GM10847 (cell line): Measurements from ENCODE around the gene CCDC15.

Source experiments
- POLR2A ChIP-seq: IDR thresholded peaks from 2 replicates; pipeline ENCODE4 v1.6.1; 2011; ENCODE audit not compliant: insufficient read length; ENCODE audit errors: extremely low read depth

The CCDC15 gene

DNA sequence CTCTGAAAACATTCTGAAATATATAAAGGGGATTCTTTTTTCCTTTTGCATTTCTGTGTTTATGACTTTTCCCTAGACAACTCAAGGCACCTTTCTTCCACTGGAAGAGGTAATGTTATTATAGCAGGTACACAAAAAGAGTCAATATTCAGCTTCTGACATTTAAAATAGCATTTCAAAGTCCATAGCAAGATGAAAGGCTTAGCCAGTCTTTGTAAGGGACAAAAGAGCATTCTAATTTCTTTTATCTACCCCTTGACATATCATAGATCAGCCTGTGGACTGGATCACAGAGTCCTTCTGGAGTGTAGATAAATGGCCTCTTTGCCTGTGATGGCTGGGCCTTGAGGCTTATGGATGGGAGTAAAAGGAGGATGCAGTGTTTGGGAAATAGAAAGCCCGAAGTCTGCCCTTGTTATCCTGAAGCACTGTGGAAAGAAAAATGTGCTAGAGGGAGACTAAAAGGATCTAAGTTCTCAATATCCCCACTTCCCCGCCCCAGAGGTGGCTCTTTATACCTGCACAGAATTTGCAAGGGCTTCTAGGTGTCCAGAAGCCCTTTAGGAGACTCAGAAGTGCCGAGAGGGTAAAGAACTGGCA is 16.6 kb upstream of the CCDC15 start:
- no peak for TF ChIP-seq POLR2A

DNA sequence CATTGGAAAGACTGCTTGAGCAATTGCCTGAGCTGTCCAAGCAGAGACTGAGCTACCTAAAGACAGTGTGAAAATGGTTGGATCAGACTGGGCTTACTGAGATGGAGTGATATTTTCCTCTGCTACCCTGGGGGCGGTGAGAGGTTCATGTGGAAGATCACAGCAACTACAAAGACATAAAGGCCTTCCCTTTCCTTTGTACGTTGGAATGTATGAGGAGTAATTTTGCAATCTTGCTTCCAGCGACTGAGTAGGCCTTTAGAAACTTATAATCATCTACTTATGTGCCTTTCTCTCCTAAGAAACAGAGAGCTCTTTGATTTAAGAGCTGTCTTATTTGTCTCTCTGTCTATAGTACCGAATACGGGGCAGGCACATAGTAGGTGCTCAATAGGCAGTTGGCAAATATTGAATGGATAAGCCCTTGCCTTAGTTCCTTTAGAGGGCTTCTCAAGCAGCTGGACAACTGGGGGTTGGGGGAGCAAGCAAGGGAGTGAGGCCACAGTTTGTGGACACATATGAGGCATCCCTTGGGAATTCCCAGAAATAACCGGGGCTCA is 15.7 kb upstream of the CCDC15 start:
- TF ChIP-seq POLR2A = no peak

DNA sequence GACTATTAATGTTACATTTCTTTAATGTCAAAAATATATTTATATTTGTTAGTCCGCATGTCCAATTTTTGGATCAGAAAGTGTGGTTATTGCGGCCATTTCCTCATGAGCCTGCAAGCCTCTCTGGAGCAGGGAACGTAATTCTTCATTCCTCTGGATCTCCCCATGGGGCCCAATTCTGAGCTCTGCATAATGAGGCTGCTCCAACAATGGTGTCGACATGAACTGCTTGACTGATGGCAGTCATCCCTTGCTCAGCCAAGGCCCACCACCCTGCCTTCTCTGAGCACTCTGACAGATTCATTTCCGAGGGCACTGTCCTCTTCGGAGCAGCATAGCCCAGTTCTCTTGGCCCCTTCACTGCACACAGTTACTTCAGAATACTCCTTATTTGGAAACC is 15.0 kb upstream of the CCDC15 start:
- TF ChIP-seq POLR2A = no peak

DNA sequence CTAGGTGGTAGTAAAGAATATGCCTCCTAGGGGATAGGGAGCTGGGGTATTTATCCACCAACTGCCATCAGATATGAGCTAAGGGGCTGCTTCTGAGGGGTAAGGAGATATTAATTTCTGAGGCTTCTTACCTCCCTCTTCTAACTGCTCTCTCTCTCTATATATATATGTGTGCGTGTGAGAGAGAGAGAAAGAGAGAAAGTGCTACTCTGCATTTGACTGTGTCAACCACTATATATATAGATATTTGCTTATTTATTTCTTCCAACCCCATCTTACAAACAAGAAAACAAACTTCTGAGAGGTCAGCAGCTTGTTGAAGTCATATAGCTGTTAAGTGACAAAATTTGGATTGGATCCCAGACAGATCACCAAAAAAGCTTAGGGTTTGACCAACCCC is 12.3 kb upstream of the CCDC15 start:
- no peak for TF ChIP-seq POLR2A

DNA sequence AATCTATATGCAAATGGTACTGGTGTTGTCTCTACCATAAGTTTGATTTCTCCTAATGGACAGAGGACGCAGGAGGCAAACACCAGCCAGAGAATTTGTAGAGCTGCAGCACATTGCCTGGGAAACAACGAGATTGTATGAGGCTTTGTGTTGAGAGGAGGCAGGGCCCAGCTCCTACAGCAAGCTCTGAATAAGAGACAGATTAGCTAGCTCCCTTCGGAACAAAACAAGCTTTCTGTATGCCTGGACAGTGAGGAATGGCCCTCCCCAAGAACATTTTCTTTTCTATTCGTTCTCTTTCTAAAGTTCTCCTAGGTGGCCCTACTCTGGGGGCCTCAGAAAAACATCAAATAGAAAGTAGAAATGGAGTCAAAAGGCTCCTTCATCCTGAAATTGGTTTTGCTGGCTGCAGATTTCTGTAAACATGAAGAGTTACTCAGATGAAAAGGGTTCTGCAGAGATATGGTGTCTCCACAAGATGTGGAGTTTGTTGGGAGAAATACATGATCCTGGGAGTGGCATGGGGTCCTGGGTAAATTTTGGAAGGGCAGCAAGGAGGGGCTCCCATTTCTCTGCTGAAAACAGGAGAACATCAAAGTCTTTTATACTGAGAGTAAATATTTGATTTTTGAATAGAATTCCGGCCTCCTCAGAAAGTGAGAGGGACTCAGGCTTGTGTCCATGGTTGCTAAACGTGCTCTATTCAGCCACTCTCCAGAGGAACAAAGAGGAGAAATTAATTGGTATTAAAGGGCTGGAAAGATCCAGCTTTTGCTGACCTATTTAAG is 11.3 kb upstream of the CCDC15 start:
- no peak for TF ChIP-seq POLR2A

DNA sequence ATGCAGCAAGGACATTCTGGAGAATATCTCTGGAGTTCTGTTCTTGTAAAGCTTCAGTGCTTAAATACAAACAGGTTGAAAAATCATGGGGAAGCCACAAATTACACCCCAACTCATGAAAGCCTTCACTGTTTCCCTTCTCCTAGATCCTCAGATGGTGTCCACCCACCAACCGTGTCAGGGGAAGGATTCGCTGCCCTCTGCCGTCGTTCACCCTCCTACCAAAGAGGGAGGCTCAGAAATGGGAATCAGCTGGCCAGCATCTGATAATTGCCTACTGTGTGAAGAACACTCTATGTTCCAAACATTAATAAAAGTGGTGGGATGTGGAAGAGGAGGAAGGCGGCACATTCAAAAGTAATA is 10.8 kb upstream of the CCDC15 start:
- no peak for TF ChIP-seq POLR2A

DNA sequence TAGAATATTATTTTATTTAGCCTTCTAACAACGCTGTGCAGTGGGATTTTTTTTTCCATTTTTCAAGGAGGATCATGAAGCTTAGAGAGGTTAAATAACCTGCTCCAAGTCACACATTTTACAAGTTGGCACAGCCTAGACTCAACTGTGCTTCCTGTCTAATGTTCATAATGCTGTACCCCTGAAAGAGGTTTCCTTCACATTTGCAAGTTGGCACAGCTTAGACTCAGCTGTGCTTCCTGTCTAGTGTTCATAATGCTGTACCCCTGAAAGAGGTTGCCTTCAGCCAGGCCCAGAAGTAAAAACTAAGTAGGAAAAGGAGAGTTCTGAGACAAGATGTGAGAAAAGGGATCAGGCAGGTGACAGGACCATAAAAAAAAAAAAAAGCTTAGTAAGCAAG is 10.3 kb upstream of the CCDC15 start:
- no peak for TF ChIP-seq POLR2A

DNA sequence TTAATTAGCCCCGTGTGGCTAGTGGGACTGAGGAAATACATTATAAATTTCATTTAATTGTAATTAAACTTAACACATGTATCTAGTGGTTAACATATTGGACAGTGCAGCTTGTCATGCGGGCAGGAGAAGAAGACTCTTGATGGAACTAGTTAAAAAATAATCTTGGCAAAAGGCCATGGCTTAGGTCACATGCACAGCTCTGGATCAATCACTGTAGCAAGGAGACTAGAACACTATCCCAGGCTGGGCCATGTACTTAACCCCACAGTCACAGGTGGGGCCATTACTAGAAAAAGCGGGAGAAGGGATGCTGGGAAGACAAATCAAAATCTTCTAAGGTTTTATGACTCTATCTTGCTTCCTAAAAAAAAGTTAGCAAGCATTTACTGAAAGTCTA is 9.4 kb upstream of the CCDC15 start:
- no peak for TF ChIP-seq POLR2A

DNA sequence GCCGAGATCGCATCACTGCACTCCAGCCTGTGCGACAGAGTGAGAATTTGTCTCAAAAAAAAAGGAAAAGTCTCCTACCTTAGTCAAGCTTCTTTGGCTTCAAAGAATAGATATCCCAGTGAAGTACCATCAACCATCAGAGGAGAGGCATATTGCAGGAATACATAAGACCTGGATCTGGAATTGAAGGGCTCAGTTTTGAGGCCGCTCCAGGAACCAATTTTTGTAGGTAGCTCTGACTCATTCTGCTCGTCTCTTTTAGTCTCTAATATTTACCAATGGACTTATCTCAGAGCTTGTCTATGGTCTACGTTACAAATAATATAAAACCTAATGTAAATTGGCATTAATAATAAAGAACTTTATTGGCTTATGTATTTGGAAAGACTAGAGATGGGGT is 8.2 kb upstream of the CCDC15 start:
- TF ChIP-seq POLR2A = no peak

DNA sequence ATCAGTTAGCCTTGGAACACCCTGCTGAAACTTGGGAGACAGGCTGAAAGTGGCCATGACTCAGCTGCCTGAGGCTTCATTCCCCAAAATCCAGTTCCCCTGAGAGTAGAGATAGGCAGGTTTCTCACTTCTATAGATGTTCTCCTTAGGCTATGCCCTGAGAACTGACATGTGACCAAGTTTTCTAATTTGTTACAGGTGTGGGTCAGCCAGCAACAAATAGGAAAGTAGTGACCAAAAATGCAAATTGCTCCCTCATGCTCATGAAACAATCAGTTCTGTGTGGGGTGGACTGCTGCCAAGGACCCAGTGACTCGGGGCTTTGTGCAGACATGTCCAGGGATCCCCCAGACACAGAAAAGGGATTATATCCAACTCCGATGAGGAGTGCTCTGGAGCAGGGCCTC is 7.3 kb upstream of the CCDC15 start:
- TF ChIP-seq POLR2A = no peak

DNA sequence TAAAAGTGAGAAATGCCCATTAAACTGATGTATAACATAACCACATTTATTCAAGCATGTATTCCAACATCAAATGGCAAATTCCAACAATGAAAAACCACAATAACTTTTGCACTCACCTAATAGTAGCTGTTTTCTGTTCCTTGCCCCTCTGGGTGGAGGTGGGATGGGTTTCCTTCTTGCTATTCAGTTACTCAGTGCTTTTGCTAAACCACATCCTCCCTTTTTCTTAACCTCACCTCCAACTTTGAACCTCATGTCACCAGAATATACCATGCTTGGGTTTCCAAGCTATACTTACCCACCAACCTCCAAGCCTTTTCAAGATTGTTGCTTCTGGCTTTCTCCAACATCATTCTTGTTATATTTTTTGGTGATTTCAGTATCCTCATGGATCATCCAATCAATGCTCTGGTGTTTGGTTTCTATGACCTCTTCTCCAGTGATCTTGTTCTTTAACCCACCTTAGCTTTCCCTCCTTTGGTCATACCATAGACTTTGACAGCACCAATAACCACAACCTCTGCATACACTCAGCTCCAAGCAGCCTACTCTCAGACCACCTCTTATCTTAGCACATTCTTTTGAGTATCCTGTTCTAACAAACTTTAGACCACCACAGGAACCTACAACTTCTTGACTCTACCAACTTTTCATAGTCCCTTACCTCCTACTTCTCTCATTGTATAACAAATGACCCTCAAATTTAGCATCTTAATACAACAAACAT is 3.2 kb upstream of the CCDC15 start:
- no peak for TF ChIP-seq POLR2A

DNA sequence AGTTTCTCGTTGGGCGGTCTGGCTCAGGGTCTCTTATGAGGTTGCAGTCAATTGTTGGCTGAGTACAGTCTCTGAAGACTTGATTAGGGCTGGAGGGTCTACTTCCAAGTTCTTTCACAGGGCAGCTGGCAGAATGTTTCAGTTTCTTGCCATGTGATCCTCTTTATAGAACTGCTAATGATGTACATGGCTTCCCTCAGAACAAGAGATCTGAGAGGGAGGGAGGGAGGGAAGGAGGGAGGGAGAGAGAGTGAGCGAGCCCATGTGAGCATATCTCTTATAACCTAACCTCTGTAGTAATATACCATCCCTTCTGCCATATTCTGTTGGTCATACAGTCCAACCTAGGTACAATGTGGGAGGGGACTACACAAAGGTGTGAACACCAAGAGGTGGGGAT is 2.7 kb upstream of the CCDC15 start:
- no peak for TF ChIP-seq POLR2A

DNA sequence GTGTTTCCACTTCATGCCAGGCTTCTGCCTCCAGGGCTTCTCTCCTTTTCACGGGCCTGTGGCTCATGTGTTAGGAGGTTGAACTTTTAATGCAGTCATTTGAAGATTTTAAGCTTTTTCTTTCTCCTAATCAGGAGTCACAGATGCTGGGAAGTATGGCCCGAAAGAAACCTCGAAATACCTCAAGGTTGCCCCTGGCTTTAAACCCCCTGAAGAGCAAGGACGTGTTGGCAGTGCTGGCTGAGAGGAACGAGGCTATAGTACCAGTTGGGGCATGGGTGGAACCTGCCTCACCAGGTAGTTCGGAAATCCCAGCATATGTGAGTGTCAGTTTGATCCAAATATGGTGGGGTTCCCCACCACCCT is 571 bp downstream of the CCDC15 start:
- TF ChIP-seq POLR2A = no peak

DNA sequence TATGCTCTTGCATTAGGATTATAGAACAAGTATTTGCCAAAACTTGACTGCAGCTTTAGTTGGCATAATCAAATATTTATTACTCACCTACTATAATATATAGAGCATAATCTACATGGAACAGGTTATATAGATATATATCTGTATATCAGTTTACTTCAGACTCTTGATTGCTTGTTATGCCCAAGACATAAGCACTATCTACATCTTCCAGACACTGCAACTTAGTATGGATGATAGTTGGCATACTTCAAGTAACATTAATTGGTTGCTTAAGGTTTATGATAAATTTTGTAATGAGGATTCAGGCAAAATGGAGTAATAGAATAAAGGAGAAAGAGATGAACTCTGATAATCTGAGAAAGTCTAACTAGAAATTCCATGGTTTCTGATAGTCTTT is 1.0 kb downstream of the CCDC15 start:
- TF ChIP-seq POLR2A = no peak

DNA sequence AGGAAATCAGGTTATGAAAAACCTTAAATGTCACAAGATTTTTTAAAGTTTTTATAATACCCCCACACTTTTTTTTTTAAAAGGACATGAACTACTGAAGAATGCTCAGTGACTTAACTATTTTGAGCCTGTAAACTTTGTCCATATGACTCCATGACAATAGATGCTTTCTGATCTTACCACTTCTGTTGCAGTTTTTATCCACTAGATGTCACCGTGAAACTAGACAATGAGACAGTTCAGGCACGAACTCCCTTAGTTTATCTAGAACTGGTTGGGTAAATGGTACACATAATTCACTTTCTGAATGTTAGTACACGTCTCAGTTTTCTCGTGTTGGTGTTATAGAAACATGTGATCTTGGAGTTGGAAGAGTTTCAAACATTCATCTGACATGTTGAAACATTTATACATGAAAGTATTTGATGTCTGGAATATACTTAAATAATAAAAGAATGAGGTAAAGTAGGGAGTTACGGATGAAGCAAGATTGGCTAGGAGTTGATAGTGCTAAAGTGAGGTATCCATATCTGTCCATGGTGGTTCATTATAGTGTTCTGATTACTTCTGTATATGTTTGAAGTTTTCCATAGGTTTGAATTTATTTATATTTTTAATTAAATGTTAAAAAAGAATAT is 8.1 kb downstream of the CCDC15 start:
- no peak for TF ChIP-seq POLR2A

DNA sequence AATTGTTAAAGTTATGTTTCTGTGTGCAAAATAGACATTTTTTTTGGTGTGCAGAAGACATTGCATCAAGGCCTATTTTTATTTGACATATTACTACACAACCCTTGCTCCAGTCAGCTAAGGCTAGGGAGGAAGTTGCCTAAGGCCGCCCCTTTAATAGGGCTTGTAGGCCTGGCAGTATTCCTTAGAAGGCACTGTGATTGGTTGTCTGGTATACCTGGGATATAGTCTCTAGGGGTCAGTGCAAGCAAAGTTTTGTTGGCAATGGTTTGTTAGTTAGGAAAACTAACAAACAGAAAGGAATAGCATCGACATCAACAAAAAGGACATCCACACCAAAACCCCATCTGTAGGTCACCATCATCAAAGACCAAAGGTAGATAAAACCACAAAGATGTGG is 16.9 kb downstream of the CCDC15 start:
- no peak for TF ChIP-seq POLR2A

DNA sequence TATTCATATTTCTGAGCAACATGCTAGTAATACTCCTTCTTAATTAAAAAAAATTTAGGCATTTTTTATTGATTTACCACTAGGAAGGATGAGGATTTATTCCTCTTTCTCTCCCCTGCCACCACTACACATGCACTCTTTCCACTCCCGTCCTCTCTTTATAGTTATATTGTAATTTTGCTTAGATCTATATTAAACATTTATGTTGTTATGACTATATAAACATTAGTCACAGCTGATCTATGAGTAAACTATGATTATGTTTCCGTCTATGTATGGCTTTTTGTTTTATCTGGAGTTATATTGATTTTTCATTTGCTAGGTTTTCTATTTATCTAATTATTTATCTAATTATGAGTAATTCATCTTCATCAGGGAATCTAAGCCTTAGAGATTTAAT is 17.8 kb downstream of the CCDC15 start:
- no peak for TF ChIP-seq POLR2A
